ENCODE measurements around the gene NARF. TPM values are rescaled to one million over a fixed set of nuclear protein-coding genes. Genes with fewer than 3 reads are reported as not detected.
"Not testable (repeated sequence)": the region's sequence is repeated elsewhere in the genome, so short reads cannot be mapped to it uniquely, and the experiment has no call there.

Gene NARF
- total and polyA plus RNA-seq, 9 donors: 32.1 to 77.5 (median 55.4) TPM

DNA sequence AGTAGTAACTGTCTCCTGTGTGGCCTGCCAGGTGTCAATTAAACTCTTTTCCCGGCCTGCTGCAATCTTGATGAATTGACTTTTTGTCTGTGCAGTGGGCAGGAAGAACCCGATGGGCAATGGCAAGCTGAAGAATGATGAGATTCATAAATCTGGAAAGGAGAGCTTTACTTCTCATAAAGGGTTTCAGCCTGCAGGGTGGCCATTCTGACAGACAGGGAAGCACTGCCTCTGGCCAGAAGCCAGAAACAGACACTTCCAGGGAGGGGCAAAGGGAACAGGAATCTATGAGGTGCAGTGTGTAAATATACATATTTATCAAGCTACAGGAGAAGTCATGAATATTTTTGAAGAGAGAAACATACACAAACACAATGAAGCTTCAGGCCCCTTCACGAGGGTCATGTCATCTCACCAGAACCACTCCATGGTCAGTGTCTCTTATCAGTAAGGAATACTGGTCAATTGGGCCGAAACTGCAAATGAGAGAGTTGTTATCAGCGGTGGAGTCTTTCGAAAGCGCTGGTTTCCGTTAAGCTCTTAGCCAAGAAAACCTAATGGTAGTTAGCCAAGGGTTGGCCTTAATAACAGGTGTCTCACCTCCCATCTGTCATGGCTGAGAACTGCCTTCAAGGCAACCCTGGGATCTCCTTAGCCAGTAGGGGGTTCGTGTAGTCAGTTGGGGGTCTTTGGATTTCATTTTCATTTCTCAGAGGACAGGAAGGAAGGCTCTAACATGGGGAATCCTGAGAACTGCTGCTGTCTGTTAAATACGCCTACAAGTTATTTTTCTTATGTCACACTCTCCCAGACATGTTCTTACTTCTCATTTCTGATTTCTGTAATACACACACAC is 1.2 kb upstream of the NARF start:
- no peaks in the 10 kb centered on the region for H3K27me3 ChIP-seq (ENCODE audit: control insufficient read depth, insufficient read depth, low read length)
- peaks cover 21% of the 10 kb centered on the region for H3K36me3 ChIP-seq (ENCODE audit: control insufficient read depth, insufficient read depth, low read length)
- peak overlapping the region; percentile 99 for H3K27ac ChIP-seq (ENCODE audit: low read length)
- WGBS (ENCODE audit: insufficient coverage): 58% methylated on average over 2 of the region's 10 CpGs
- H3K9me3 ChIP-seq (replicated peaks; ENCODE audit: control insufficient read depth, low read depth, low read length): no peaks in the 10 kb centered on the region
- peaks cover 18% of the 10 kb centered on the region for H3K4me1 ChIP-seq (ENCODE audit: control insufficient read depth, insufficient read depth, low read length)
- DNase-seq: peak; percentile 60
- H3K4me3 ChIP-seq (ENCODE audit: low read length): peak overlapping the region; percentile 84

DNA sequence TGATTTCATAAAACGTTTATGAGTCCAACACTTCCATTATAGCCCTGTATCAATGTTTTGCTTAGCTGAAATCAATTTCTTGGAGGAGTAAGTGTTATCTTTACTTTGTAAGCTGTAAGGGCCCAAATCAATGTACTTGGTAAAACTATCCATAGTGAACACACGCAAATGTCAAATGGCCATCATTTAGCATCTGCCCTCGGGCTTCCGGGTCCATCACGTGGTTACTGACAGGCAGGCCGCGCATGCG is 687 bp upstream of the NARF start:
- Histone ChIP-seq H3K27ac (ENCODE audit: low read length) (peak overlapping the region; percentile 99), H3K4me1 (ENCODE audit: control insufficient read depth, insufficient read depth, low read length) (peaks cover 18% of the 10 kb centered on the region), H3K27me3 (ENCODE audit: control insufficient read depth, insufficient read depth, low read length) (no peaks in the 10 kb centered on the region), H3K9me3 (replicated peaks; ENCODE audit: control insufficient read depth, low read depth, low read length) (no peaks in the 10 kb centered on the region), H3K4me3 (ENCODE audit: low read length) (peak overlapping the region; percentile 84), H3K36me3 (ENCODE audit: control insufficient read depth, insufficient read depth, low read length) (peaks cover 27% of the 10 kb centered on the region)
- DNase-seq: no peak
- WGBS (ENCODE audit: insufficient coverage): under 1% methylated on average over 7 of the region's 8 CpGs

DNA sequence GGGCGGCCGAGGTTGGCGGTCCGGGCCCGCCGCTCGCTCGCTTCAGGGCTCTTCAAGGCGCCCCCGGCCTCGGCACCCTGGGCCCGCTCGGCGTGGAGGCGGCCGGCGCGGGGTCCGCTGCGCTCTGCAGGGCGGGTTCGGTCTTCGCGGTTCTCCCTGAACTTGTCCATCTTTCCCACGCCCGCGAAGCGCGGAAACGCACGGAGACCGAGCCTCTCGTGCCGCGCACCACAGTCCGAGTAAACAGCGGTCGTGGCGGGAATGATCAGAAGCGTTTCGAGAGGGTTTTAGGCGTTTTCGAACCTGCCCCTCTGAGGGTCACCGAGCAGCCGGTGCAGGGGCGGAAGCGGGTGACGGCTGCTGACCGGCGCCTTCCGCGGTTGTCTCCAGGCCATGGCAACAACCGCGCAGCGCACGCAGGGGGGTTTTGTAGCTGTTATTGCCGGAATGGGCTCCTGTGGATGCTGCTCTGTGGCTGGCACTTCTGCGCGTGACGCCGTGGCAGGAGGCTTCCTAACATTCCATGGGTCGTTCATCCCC is 414 bp downstream of the NARF start:
- peaks cover 21% of the 10 kb centered on the region for H3K4me1 ChIP-seq (ENCODE audit: control insufficient read depth, insufficient read depth, low read length)
- DNase-seq: no peak
- peaks cover 37% of the 10 kb centered on the region for H3K36me3 ChIP-seq (ENCODE audit: control insufficient read depth, insufficient read depth, low read length)
- WGBS (ENCODE audit: insufficient coverage): under 1% methylated on average over 62 of the region's 62 CpGs
- no peaks in the 10 kb centered on the region for H3K27me3 ChIP-seq (ENCODE audit: control insufficient read depth, insufficient read depth, low read length)
- H3K4me3 ChIP-seq (ENCODE audit: low read length): peak overlapping the region; percentile 84
- no peaks in the 10 kb centered on the region for H3K9me3 ChIP-seq (replicated peaks; ENCODE audit: control insufficient read depth, low read depth, low read length)
- peak overlapping the region; percentile 77 for H3K27ac ChIP-seq (ENCODE audit: low read length)

DNA sequence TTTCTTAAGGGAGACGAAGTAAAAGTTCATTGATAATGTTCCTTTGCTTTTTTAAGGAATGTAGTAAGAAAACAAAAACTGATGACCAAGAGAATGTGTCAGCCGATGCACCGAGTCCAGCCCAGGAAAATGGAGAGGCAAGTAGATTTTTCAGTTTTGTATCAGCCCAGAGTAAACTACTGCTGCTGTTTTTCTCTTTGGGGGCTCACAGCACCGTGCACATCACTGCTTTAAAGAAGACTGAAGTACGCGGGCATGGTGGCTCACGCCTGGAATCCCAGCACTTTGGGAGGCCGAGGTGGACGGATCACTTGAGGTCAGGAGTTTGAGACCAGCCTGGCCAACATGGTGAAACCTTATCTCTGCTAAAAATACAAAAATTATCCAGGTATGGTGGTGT is 1.4 kb downstream of the NARF start:
- peaks cover 25% of the 10 kb centered on the region for H3K4me1 ChIP-seq (ENCODE audit: control insufficient read depth, insufficient read depth, low read length)
- H3K9me3 ChIP-seq (replicated peaks; ENCODE audit: control insufficient read depth, low read depth, low read length); H3K27me3 ChIP-seq (ENCODE audit: control insufficient read depth, insufficient read depth, low read length); H3K27ac ChIP-seq (ENCODE audit: low read length); H3K4me3 ChIP-seq (ENCODE audit: low read length); DNase-seq: not testable (repeated sequence)
- 82% methylated on average over 6 of the region's 9 CpGs for WGBS (ENCODE audit: insufficient coverage)
- H3K36me3 ChIP-seq (ENCODE audit: control insufficient read depth, insufficient read depth, low read length): peaks cover 47% of the 10 kb centered on the region

DNA sequence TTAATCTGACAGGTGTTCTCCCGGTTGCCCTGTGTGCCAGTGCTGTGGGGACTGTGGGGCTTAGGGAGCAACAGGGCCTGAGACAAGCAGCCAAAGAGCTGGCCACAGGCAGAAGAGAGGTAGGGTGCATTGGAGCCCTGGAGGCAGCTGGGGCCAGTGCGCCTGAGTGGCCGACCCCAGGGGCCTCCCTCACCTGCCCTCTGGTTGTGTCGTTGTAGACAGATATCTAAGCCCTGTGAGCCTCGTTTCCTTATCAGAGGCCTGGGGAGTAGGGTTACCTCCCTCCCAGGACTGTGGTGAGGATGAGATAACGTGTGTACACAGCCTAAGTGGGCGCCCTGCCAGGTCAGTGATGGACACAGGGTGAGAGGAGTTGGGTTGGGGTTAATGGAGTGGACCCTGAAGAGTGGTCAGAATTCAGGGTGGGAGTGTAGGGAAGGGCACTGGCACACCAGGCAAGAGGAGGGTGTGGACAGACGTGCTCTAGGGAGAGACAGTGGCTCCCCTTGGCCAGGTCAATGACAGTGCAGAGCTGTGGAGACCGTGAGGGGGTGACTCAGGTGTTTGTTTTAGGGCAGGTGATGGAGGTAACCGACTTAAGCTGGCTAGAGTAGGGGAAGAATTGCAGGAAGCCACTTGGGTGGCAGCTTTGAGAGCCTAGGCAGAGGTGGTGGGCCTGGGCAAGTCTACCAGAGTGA is 3.4 kb downstream of the NARF start:
- WGBS (ENCODE audit: insufficient coverage): 85% methylated on average over 9 of the region's 10 CpGs
- Histone ChIP-seq H3K36me3 (ENCODE audit: control insufficient read depth, insufficient read depth, low read length) (peaks cover 66% of the 10 kb centered on the region), H3K4me3 (ENCODE audit: low read length) (no peak overlapping the region), H3K4me1 (ENCODE audit: control insufficient read depth, insufficient read depth, low read length) (peaks cover 23% of the 10 kb centered on the region), H3K27me3 (ENCODE audit: control insufficient read depth, insufficient read depth, low read length) (no peaks in the 10 kb centered on the region), H3K27ac (ENCODE audit: low read length) (no peak overlapping the region), H3K9me3 (replicated peaks; ENCODE audit: control insufficient read depth, low read depth, low read length) (no peaks in the 10 kb centered on the region)
- no peak for DNase-seq

DNA sequence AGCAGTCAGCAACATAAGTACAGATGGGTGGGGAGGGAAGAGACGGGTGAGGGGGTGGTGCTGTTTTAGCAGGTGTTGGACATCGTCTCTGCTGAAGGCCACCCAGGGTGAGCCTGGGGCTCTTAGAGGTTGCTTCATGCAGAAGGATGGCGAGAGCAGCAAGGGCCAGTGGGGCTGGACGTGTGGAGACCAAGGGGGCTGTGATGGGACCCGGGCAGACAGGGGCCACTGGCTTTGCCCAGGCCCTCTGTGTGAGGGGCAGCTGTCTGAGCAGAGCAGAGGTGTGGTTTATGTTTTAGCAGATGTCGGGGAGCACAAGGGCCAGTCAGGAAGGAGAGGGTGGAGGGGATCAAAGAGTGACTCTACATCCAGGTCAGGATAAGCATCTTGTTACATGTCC is 4.8 kb downstream of the NARF start:
- no peaks in the 10 kb centered on the region for H3K27me3 ChIP-seq (ENCODE audit: control insufficient read depth, insufficient read depth, low read length)
- no peak overlapping the region for H3K27ac ChIP-seq (ENCODE audit: low read length)
- 73% methylated on average over 6 of the region's 6 CpGs for WGBS (ENCODE audit: insufficient coverage)
- peaks cover 16% of the 10 kb centered on the region for H3K4me1 ChIP-seq (ENCODE audit: control insufficient read depth, insufficient read depth, low read length)
- no peak overlapping the region for H3K4me3 ChIP-seq (ENCODE audit: low read length)
- no peak for DNase-seq
- H3K9me3 ChIP-seq (replicated peaks; ENCODE audit: control insufficient read depth, low read depth, low read length): no peaks in the 10 kb centered on the region
- H3K36me3 ChIP-seq (ENCODE audit: control insufficient read depth, insufficient read depth, low read length): peaks cover 76% of the 10 kb centered on the region

DNA sequence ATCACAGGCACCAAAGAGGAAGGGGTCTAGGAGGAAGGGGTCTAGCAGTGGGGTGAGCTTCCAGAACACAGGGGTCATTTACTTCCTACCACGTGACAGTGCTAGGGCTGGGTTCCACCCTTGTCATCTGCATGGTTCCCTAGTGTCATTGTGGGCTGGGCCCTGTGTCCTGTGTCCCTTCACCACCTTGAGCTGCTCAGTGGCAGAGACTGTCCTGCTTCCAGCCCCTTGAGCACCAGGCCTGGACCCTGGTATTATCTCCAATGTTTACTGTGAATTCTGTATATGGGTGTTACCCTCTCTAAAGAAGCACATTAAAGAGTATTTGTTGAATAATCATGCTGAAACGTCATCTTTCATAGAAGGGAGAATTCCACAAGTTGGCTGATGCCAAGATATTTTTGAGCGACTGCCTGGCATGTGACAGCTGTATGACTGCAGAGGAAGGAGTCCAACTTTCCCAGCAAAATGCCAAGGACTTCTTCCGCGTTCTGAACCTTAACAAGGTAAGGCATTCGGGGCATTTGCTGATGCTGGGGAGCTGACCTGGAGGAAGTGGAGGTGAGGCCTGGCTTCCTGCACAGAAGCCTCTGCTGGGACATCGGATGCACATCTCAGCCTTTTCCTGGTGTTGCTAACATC is 5.5 kb downstream of the NARF start:
- WGBS (ENCODE audit: insufficient coverage): 71% methylated on average over 4 of the region's 7 CpGs
- Histone ChIP-seq H3K4me1 (ENCODE audit: control insufficient read depth, insufficient read depth, low read length) (peaks cover 15% of the 10 kb centered on the region), H3K36me3 (ENCODE audit: control insufficient read depth, insufficient read depth, low read length) (peaks cover 80% of the 10 kb centered on the region), H3K27ac (ENCODE audit: low read length) (no peak overlapping the region), H3K27me3 (ENCODE audit: control insufficient read depth, insufficient read depth, low read length) (no peaks in the 10 kb centered on the region), H3K4me3 (ENCODE audit: low read length) (no peak overlapping the region), H3K9me3 (replicated peaks; ENCODE audit: control insufficient read depth, low read depth, low read length) (no peaks in the 10 kb centered on the region)
- no peak for DNase-seq

DNA sequence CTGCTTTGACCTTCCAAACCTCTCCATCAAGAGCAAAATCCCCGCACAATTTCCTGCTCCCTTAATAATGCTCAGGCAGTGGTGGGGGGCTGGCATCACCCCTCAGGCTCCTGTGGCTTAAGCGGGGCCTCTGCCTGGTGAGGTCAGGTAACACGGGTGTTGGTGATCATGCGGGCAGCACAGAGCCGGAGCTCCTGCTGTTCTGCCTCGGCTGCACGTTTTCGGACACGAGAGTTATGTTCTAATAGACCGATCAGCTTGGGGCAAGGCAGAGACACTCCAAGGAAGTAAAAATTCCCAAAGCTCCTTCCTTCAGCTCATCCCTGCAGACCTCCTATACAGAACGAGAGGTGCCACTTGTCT is 6.0 kb downstream of the NARF start:
- no peak for DNase-seq
- Histone ChIP-seq H3K27ac (ENCODE audit: low read length) (no peak overlapping the region), H3K9me3 (replicated peaks; ENCODE audit: control insufficient read depth, low read depth, low read length) (no peaks in the 10 kb centered on the region), H3K27me3 (ENCODE audit: control insufficient read depth, insufficient read depth, low read length) (no peaks in the 10 kb centered on the region), H3K36me3 (ENCODE audit: control insufficient read depth, insufficient read depth, low read length) (peaks cover 84% of the 10 kb centered on the region), H3K4me3 (ENCODE audit: low read length) (no peak overlapping the region), H3K4me1 (ENCODE audit: control insufficient read depth, insufficient read depth, low read length) (peaks cover 10% of the 10 kb centered on the region)
- WGBS (ENCODE audit: insufficient coverage): 93% methylated on average over 9 of the region's 11 CpGs

DNA sequence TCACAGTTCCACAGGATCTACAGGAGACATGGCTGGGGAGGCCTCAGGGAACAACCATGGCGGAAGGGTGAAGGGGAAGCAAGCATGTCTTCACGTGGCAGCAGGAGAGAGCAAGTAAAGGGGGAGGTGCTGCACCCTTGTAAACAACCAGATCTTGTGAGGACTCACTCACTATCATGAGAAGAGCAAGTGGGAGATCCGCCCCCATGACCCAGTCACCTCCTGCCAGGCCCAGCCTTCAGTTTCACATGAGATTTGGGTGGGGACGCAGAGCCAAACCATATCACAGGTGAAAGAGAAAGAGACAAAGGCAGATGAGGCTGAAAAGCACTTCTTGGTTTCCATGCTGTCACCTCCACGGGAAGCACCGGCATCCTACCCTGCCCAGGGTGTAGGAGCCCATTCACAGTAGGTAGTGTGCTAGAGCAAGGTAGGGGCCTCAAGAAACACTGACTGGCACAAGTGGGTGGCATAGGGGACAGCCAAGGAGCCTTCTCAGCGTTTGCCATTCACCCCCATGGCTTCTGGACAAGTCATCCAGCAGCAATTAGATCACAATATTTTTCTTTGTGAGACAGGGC is 6.6 kb downstream of the NARF start:
- no peak for DNase-seq
- H3K27me3 ChIP-seq (ENCODE audit: control insufficient read depth, insufficient read depth, low read length): no peaks in the 10 kb centered on the region
- WGBS (ENCODE audit: insufficient coverage): 88% methylated on average over 5 of the region's 7 CpGs
- peaks cover 7% of the 10 kb centered on the region for H3K4me1 ChIP-seq (ENCODE audit: control insufficient read depth, insufficient read depth, low read length)
- no peak overlapping the region for H3K27ac ChIP-seq (ENCODE audit: low read length)
- no peaks in the 10 kb centered on the region for H3K9me3 ChIP-seq (replicated peaks; ENCODE audit: control insufficient read depth, low read depth, low read length)
- H3K4me3 ChIP-seq (ENCODE audit: low read length): no peak overlapping the region
- peaks cover 89% of the 10 kb centered on the region for H3K36me3 ChIP-seq (ENCODE audit: control insufficient read depth, insufficient read depth, low read length)

DNA sequence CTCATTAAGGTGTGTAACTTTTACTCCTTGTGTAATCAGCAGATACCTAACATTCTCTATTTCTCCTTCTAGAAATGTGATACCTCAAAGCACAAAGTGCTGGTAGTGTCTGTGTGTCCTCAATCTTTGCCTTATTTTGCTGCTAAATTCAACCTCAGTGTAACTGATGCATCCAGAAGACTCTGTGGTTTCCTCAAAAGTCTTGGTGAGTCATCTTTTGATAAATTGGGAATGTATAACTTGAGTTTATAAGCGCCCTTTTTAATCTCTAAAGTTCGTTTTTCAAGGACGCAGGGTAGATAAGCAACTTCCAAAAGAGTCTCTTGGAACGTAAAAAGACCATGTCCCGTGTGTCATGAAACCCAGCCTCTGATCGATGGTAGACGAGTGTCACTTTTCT is 10.2 kb downstream of the NARF start:
- Histone ChIP-seq H3K4me1 (ENCODE audit: control insufficient read depth, insufficient read depth, low read length) (peaks cover 6% of the 10 kb centered on the region), H3K9me3 (replicated peaks; ENCODE audit: control insufficient read depth, low read depth, low read length) (no peaks in the 10 kb centered on the region), H3K27ac (ENCODE audit: low read length) (no peak overlapping the region), H3K36me3 (ENCODE audit: control insufficient read depth, insufficient read depth, low read length) (peaks cover 65% of the 10 kb centered on the region), H3K4me3 (ENCODE audit: low read length) (no peak overlapping the region), H3K27me3 (ENCODE audit: control insufficient read depth, insufficient read depth, low read length) (no peaks in the 10 kb centered on the region)
- DNase-seq: no peak
- 95% methylated on average over 7 of the region's 7 CpGs for WGBS (ENCODE audit: insufficient coverage)

Measured in muscle of leg (tissue), 11 donors.